NCI-H345 (cell line): ENCODE data around the gene GIPC1.
"Not testable (repeated sequence)": the region's sequence is repeated elsewhere in the genome, so short reads cannot be mapped to it uniquely, and the experiment has no call there.

Experiments
- DNase-seq: peaks from one replicate; lab custom pipeline; 2025; lab: John Stamatoyannopoulos, UW

The GIPC1 gene

GRCh38 chr19:14517840-14518505 lies 22.0 kb upstream of the GIPC1 start, which contains the start of gene DNAJB1:
TSS of gene DNAJB1 (minus strand) at chr19:14518397. CDS start at chr19:14518349, 48 bp downstream.
- peak; percentile 59 for DNase-seq

- no peak for DNase-seq
These were observed 21.5 kb upstream of the GIPC1 start for GRCh38 chr19:14517446-14517839.

GRCh38 chr19:14516746-14517438 lies 21.0 kb upstream of the GIPC1 start:
- DNase-seq, result no peak

GRCh38 chr19:14516048-14516534 lies 20.2 kb upstream of the GIPC1 start:
- peak; percentile 15 for DNase-seq

GRCh38 chr19:14515501-14516047 lies 19.6 kb upstream of the GIPC1 start:
- no peak for DNase-seq

GRCh38 chr19:14514215-14514863 lies 18.4 kb upstream of the GIPC1 start:
- DNase-seq, result peak; percentile 17

GRCh38 chr19:14512406-14512961 lies 16.6 kb upstream of the GIPC1 start:
- no peak for DNase-seq

- no peak for DNase-seq
These were observed 15.3 kb upstream of the GIPC1 start for GRCh38 chr19:14511229-14511593.

- DNase-seq, result no peak
These were observed 14.6 kb upstream of the GIPC1 start for GRCh38 chr19:14510311-14511228.

GRCh38 chr19:14507704-14508542 lies 12.0 kb upstream of the GIPC1 start:
- DNase-seq, result no peak

- DNase-seq, result peak; percentile 26
These were observed 9.7 kb upstream of the GIPC1 start for GRCh38 chr19:14505488-14506239.

GRCh38 chr19:14504575-14504974 lies 8.6 kb upstream of the GIPC1 start:
- not testable (repeated sequence) for DNase-seq

GRCh38 chr19:14503285-14503684 lies 7.4 kb upstream of the GIPC1 start:
- no peak for DNase-seq

- no peak for DNase-seq
These were observed 6.6 kb upstream of the GIPC1 start for GRCh38 chr19:14502334-14503092.

GRCh38 chr19:14497228-14497921 lies 1.4 kb upstream of the GIPC1 start:
- DNase-seq, result no peak

GRCh38 chr19:14496834-14497227 lies 904 bp upstream of the GIPC1 start:
- no peak for DNase-seq

- no peak for DNase-seq
These were observed 277 bp downstream of the GIPC1 start for GRCh38 chr19:14495672-14496028.

- no peak for DNase-seq
These were observed 836 bp downstream of the GIPC1 start for GRCh38 chr19:14494910-14495671.
